NOMO-1 (cell line): ENCODE results near the gene SSH2.
"Not testable (repeated sequence)": the region's sequence is repeated elsewhere in the genome, so short reads cannot be mapped to it uniquely, and the experiment has no call there.

Source experiments
- DNase-seq, 2 experiments: peaks; one replicate each; lab custom pipeline; 2025; ENCODE audit not compliant: unreplicated experiment in 2 of 2; lab: John Stamatoyannopoulos, UW

SSH2 gene

DNA sequence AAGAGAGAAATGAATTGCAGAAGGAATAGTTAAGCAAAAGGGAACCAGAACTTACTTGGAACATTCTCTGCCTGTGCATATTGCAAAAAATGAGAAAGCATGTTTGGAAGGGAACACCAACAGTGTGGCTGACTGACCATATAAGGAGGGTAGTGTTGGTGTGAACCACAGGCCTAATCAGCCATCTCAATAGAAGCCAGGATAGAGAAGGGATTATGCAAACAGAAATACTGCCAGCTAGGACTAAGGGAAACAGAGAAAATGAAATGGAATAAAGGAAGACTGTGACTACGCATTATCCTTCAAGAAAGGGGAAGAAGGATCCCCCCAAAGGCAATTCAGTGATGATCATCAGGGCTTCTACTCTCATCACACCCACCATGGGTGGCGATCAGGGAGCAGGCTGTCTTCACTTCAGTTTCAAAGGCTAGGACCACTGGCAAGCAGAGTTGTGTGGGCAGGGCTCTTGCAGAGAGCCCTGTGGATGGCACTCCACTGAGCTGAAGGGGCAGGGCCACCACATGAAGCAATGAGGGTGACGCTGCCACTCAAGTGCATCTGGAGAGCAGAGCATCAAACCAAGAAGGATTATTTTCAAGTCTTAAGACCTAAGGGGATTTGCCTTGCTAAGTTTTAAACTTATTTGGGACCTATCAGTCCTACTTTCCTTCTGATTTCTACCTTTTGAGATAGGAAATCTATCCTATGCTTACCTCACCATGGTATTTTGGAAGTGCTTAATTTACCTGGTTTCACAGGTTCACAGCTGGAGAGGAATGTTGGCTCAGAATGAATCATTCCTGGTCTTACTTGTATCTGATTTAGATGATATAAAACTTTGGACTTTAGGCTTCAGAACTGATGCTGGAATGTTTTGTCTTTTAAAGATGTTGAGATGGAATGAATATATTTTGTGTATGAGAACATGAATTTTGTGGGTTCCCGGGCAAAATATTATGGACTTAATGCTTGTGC lies 140.5 kb downstream of the SSH2 start:
- DNase-seq, result no peak

GRCh38 chr17:29787995-29788394 lies 142.0 kb downstream of the SSH2 start:
- no peak for DNase-seq

- DNase-seq, result no peak
Observed at GRCh38 chr17:29782917-29783316, 147.1 kb downstream of the SSH2 start.

- not testable (repeated sequence) for DNase-seq
Observed at GRCh38 chr17:29779812-29780190, 150.2 kb downstream of the SSH2 start.

GRCh38 chr17:29778956-29779811 lies 150.8 kb downstream of the SSH2 start:
- peak; percentile 59 to 61 for DNase-seq

DNA sequence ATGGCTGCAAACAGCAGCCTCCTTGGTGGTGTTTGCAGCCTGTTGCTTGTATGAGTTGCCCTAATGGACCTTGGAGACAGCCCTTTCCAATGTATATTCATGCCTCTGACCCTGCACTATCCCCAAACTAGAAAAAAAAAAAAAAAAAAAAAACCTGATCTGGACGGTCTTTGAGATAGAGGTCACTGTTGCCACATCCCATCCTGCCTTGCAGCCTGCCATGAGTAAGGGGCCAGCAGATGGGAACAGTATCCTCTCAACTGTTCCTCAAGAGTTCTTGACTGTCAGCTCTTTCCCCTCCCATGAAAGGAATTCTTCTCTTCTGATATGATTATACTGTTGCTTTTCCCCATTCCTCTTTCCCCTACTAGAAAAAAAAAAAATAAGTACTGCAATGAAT lies 152.4 kb downstream of the SSH2 start:
- no peak for DNase-seq

DNA sequence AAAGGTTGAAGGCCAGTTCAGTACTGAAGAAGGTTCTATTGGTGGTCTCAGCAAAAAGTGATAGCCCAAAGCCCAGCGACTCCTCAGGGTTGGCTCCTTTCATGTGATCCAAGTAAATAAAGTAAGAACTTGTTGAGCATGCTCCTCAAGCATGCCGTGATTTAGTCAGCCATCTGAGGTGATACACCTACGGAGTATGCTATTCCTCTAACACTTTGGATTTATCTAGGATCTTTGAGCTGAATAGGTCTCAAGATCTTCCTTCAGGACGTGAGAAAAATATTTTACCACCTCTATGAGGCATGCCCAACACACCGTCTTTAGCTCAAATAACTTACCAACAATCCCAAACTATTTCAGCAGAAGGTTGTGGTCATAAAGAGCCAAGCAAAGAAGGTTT lies 154.0 kb downstream of the SSH2 start:
- DNase-seq, result no peak

- DNase-seq, result no peak
Observed at GRCh38 chr17:29772981-29773380, 157.0 kb downstream of the SSH2 start.

- no peak for DNase-seq
Observed at GRCh38 chr17:29771546-29771945, 158.5 kb downstream of the SSH2 start.

- DNase-seq, result no peak
Observed at GRCh38 chr17:29769225-29769624, 160.8 kb downstream of the SSH2 start.

DNA sequence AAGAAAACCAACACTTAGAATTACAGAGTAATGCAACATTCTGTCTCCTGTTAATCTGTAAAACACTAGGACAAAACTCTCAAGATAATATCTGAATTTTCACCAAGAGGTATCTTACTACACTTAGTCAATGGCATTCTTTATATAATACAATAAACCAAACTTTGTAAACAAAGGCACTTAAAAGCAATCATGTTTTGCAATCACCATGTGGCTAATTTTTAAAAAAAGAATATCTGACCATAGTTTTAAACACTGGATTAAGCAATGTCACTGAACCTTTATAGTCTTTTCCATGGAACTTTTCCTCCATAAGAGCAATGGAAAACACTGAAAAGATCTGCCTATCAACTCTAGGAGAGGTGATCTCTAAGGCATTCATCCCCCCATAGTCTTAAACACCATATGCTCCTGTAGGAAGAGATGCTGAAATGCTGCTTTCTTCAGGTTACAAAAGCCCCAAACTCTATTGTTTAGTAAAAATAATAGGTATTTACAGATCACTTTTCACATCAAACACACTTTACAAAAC lies 163.2 kb downstream of the SSH2 start:
- no peak for DNase-seq

- DNase-seq, result no peak
Observed at GRCh38 chr17:29764748-29765147, 165.3 kb downstream of the SSH2 start.

GRCh38 chr17:29764217-29764616 lies 165.8 kb downstream of the SSH2 start:
- no peak for DNase-seq

DNA sequence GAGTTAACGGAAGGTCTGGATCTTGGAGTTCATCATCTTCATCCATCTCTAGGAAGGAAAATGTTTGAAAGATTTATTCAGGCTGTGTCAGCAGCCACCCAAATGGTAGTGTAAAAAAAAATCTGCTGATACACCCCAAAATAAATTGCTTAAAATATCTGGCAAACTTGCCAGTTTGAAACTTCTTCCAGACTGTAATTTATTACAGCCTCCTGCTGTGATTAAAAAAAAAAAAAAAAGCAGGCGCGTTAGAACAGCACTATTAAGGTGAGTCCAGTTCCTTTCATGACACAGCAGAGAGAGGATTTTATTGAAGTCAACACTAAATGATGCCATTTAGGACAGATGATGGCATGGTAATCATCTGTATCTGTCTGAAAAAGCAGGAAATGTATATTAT lies 166.8 kb downstream of the SSH2 start:
- no peak for DNase-seq

- DNase-seq, result peak; percentile 81 to 94
Observed at GRCh38 chr17:29761040-29761761, 168.8 kb downstream of the SSH2 start.

DNA sequence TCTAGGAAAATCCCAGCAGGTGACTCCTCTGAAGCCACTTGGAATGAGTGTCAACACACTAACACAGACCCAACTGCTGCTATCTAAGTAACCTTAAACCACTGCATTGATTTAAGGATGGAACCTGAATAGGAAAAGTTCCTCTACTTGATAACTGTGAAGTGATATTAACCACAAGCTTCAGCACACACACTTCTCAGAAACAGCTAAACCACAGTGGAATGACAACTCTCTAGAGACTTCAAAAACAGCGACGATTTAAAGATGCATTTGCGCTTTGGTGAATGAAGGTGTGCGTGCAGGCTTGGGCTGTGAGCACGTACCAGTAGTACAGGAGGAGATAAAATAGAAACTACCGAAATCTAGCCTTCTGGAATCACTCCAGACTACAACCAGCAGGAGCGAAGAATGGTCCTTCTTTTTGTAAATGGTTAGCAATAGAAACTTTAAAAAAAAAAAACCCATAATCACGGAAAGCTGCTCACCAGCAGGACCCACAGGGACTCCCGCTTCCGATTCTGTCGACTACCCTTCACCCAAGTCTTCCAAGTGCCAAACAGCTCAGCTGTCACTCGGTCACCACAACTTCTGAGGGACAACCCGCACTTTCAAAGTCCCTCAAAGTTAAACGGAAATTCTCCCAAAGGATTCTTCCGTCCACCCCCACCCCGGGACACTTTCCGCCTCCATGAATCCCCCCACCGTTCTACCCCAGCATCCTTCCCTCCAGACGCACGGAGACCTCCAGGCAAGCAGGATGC lies 169.6 kb downstream of the SSH2 start:
- peak; percentile 19 to 20 for DNase-seq

DNA sequence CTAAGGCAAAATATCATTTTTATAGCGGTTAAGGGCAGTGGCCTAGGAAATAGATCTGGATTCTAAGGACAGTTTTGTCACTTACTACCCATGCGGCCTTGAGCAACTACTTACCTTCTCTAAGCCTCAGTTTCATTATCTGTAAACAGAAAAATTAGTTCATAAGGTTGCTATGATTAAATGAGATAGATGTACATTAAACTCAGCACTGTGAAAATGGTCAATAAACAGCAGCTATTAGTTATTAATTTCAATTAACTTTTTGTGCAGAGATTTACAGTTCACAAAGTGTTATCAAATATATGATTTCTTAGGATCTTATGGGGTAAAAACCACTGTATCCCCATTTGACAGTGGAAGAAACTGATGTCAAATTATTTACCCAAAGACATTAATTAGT lies 171.8 kb downstream of the SSH2 start:
- no peak for DNase-seq

DNA sequence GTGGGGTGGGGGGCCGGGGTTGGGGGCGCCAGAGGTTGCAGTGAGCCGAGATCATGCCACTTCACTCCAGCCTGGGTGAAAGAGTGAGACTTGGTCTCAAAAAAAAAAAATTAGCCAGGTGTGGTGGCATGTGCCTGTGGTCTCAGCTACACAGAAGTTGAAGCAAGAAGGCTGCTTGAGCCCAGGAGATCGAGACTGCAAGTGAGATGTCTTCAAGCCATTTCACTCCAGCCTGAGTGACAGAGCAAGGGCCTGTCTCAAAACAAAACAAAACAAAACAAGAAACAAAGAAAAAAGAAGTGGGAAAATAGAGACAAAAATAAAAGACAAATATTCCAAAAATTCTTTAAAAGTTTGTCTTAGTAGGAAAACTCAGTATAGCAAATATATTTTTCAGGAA lies 172.2 kb downstream of the SSH2 start:
- DNase-seq, result no peak

GRCh38 chr17:29753845-29754439 lies 176.1 kb downstream of the SSH2 start:
- no peak for DNase-seq
